NCI-H1092 (cell line): ENCODE results near the gene JPT2.
"Not testable (repeated sequence)": the region's sequence is repeated elsewhere in the genome, so short reads cannot be mapped to it uniquely, and the experiment has no call there.

Experiments
- DNase-seq: peaks from one replicate; lab custom pipeline; 2025; lab: John Stamatoyannopoulos, UW

The JPT2 gene

GRCh38 chr16:1708768-1709180, 30.7 kb downstream of the JPT2 start:
- no peak for DNase-seq

- no peak for DNase-seq
These were observed 31.3 kb downstream of the JPT2 start for GRCh38 chr16:1709356-1709755.

- DNase-seq: no peak
These were observed 32.9 kb downstream of the JPT2 start for GRCh38 chr16:1710811-1711507.

- DNase-seq: no peak
These were observed 34.7 kb downstream of the JPT2 start for GRCh38 chr16:1712791-1713261.

GRCh38 chr16:1713331-1713730, 35.3 kb downstream of the JPT2 start:
- DNase-seq: no peak

GRCh38 chr16:1713933-1714332, 35.9 kb downstream of the JPT2 start:
- DNase-seq: no peak

GRCh38 chr16:1715220-1715619, 37.1 kb downstream of the JPT2 start:
- DNase-seq: no peak

- DNase-seq: not testable (repeated sequence)
These were observed 40.2 kb downstream of the JPT2 start for GRCh38 chr16:1718236-1718635.

GRCh38 chr16:1719559-1720229, 41.6 kb downstream of the JPT2 start:
- DNase-seq: peak; percentile 49

GRCh38 chr16:1721372-1721771, 43.3 kb downstream of the JPT2 start:
- no peak for DNase-seq

- no peak for DNase-seq
These were observed 45.5 kb downstream of the JPT2 start for GRCh38 chr16:1723450-1724147.

GRCh38 chr16:1724491-1724890, 46.4 kb downstream of the JPT2 start:
- DNase-seq: no peak

- no peak for DNase-seq
These were observed 48.8 kb downstream of the JPT2 start for GRCh38 chr16:1726661-1727502.

GRCh38 chr16:1727651-1728624, 49.9 kb downstream of the JPT2 start:
- DNase-seq: no peak

GRCh38 chr16:1729026-1729425, 50.9 kb downstream of the JPT2 start:
- no peak for DNase-seq

GRCh38 chr16:1729445-1729844, 51.4 kb downstream of the JPT2 start:
- no peak for DNase-seq

GRCh38 chr16:1731073-1731472, 53.0 kb downstream of the JPT2 start:
- no peak for DNase-seq

- no peak for DNase-seq
These were observed 53.5 kb downstream of the JPT2 start for GRCh38 chr16:1731603-1732002.

GRCh38 chr16:1732071-1732470, 54.0 kb downstream of the JPT2 start:
- no peak for DNase-seq

- DNase-seq: not testable (repeated sequence)
These were observed 54.5 kb downstream of the JPT2 start for GRCh38 chr16:1732551-1732987.

GRCh38 chr16:1734123-1734522, 56.0 kb downstream of the JPT2 start:
- no peak for DNase-seq
